Stomach (tissue), 4 donors: ENCODE results near the gene C16orf89.

Experiments used
- CTCF ChIP-seq, 7 experiments: fragments of 450-650 bp in 4 of 7; fragments of 200-600 bp in 3 of 7; sonication (generic) in 3 of 7; IDR thresholded peaks; one replicate each; pipeline ENCODE4 v1.5.1; 2016 to 2019; ENCODE audit warnings: antibody characterized with exemption in 7 of 7, control low read depth in 2 of 7, mild to moderate bottlenecking in 1 of 7
- POLR2A ChIP-seq, 4 donors: fragments of 450-650 bp; IDR thresholded peaks; one replicate each; pipeline ENCODE4 v1.6.1; 2016; ENCODE audit warnings: antibody characterized with exemption in 4 of 4, control low read depth in 2 of 4, mild to moderate bottlenecking in 1 of 4, moderate library complexity in 1 of 4

- TF ChIP-seq POLR2A (IDR thresholded peaks at IDR 0.05) (no peak), CTCF (IDR thresholded peaks at IDR 0.05) (no peak)
These were observed 35.4 kb downstream of the C16orf89 start for GRCh38 chr16:5030251-5030870.
